NCI-H2107 treated with DMSO at 0.1 percent for 48 hours (cell line): ENCODE data around the gene ZNF407.
"Not testable (repeated sequence)": the region's sequence is repeated elsewhere in the genome, so short reads cannot be mapped to it uniquely, and the experiment has no call there.

Source experiments
- DNase-seq: peaks from one replicate; lab custom pipeline; 2025; ENCODE audit not compliant: unreplicated experiment; lab: John Stamatoyannopoulos, UW

Gene ZNF407

GRCh38 chr18:75083761-75084160, 486.1 kb downstream of the ZNF407 start:
- no peak for DNase-seq

GRCh38 chr18:75085676-75086075, 488.0 kb downstream of the ZNF407 start:
- not testable (repeated sequence) for DNase-seq

GRCh38 chr18:75086494-75087034, 488.9 kb downstream of the ZNF407 start:
- no peak for DNase-seq

- no peak for DNase-seq
These were observed 489.7 kb downstream of the ZNF407 start for GRCh38 chr18:75087119-75088020.

- DNase-seq, result no peak
These were observed 490.4 kb downstream of the ZNF407 start for GRCh38 chr18:75088021-75088506.

- DNase-seq, result no peak
These were observed 491.0 kb downstream of the ZNF407 start for GRCh38 chr18:75088622-75089211.

GRCh38 chr18:75089748-75090327, 492.2 kb downstream of the ZNF407 start:
- no peak for DNase-seq

- no peak for DNase-seq
These were observed 492.7 kb downstream of the ZNF407 start for GRCh38 chr18:75090336-75090735.

GRCh38 chr18:75097491-75098225, 500.0 kb downstream of the ZNF407 start:
- DNase-seq, result no peak

GRCh38 chr18:75100832-75101630, 503.4 kb downstream of the ZNF407 start:
- no peak for DNase-seq

GRCh38 chr18:75101916-75102315, 504.2 kb downstream of the ZNF407 start:
- DNase-seq, result no peak

- not testable (repeated sequence) for DNase-seq
These were observed 506.4 kb downstream of the ZNF407 start for GRCh38 chr18:75104029-75104428.

- no peak for DNase-seq
These were observed 506.8 kb downstream of the ZNF407 start for GRCh38 chr18:75104483-75104882.

- DNase-seq, result no peak
These were observed 508.0 kb downstream of the ZNF407 start for GRCh38 chr18:75105551-75106254.

- DNase-seq, result no peak
These were observed 509.1 kb downstream of the ZNF407 start for GRCh38 chr18:75106746-75107145.

- no peak for DNase-seq
These were observed 509.7 kb downstream of the ZNF407 start for GRCh38 chr18:75107196-75107930.

GRCh38 chr18:75107931-75108276, 510.2 kb downstream of the ZNF407 start:
- DNase-seq, result no peak

- no peak for DNase-seq
These were observed 511.1 kb downstream of the ZNF407 start for GRCh38 chr18:75108579-75109318.
